Lower leg skin (tissue), 3 donors: Measurements from ENCODE around the gene INTS2.

Source experiments
- CTCF ChIP-seq, 3 donors: fragments of 450-650 bp; IDR thresholded peaks; one replicate each; pipeline ENCODE4 v1.5.1; 2016; ENCODE audit warnings: antibody characterized with exemption in 3 of 3, mild to moderate bottlenecking in 3 of 3, moderate library complexity in 2 of 3
- POLR2A ChIP-seq, 2 donors: fragments of 450-650 bp; IDR thresholded peaks; one replicate each; pipeline ENCODE4 v1.6.1; 2016 to 2017; ENCODE audit warnings: antibody characterized with exemption in 2 of 2, mild to moderate bottlenecking in 1 of 2, moderate library complexity in 1 of 2

- TF ChIP-seq CTCF (IDR thresholded peaks at IDR 0.05) = no peak
- no peak for TF ChIP-seq POLR2A (IDR thresholded peaks at IDR 0.05)
These were observed 24.5 kb downstream of the INTS2 start for GRCh38 chr17:61903251-61903650.
